ENCODE measurements around the gene NECTIN4.

DNA sequence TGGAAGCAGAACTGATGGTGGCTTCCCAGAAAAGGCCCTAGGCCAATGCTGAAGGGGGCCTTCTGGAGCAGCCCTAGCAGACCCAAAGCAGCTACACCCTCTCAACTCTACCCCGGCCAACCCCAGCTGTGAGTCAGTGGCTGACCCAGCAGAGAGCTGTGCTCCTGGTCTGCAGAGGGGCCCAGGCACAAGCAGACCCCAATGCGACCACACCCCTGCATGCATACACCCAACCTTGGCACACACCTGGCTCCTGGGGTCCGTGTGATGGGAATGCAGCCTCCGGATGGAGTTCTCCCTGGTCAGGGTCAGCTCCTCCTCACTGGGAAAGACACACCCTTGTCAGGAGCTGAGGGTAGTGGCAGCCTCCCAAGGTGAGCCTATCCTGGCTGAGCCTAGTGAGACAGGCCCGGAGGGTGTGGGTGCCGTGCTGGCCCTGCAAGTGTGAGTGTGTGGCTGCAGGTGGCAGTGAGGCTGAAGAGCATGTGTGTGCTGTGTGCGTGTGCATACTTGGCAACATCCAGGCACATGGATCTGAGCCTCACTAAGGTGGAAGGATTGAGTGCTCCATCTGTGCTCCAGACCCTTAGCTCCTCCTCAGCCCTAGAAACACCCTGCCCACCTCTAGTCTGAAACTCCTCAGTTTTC is 15.8 kb downstream of the NECTIN4 start:
- TF ChIP-seq, protein P1, sequence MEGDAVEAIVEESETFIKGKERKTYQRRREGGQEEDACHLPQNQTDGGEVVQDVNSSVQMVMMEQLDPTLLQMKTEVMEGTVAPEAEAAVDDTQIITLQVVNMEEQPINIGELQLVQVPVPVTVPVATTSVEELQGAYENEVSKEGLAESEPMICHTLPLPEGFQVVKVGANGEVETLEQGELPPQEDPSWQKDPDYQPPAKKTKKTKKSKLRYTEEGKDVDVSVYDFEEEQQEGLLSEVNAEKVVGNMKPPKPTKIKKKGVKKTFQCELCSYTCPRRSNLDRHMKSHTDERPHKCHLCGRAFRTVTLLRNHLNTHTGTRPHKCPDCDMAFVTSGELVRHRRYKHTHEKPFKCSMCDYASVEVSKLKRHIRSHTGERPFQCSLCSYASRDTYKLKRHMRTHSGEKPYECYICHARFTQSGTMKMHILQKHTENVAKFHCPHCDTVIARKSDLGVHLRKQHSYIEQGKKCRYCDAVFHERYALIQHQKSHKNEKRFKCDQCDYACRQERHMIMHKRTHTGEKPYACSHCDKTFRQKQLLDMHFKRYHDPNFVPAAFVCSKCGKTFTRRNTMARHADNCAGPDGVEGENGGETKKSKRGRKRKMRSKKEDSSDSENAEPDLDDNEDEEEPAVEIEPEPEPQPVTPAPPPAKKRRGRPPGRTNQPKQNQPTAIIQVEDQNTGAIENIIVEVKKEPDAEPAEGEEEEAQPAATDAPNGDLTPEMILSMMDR (IDR thresholded peaks at IDR 0.05): no peak
- TF ChIP-seq EZH2phosphoT487 (IDR thresholded peaks at IDR 0.05) (no peak), EZH2 (IDR thresholded peaks at IDR 0.05) (no peak)

Data from neural progenitor cell (in vitro differentiated cells).